Endothelial cell of umbilical vein (primary cell): ENCODE results near the gene LRCH2.

Experiments used
- CTCF ChIP-seq, 2 donors: IDR thresholded peaks; 1 replicate in 1 of 2; 2 replicates in 1 of 2; pipeline ENCODE4 v1.5.1; 2011; ENCODE audit warnings: low read length in 2 of 2, mild to moderate bottlenecking in 2 of 2, moderate library complexity in 2 of 2, control low read depth in 1 of 2, inconsistent platforms in 1 of 2, low read depth in 1 of 2; ENCODE audit not compliant: insufficient read depth in 1 of 2; ENCODE audit errors: extremely low read depth in 1 of 2
- EZH2 ChIP-seq: IDR thresholded peaks from 2 replicates; pipeline ENCODE4 v1.6.1; 2012; ENCODE audit warnings: borderline replicate concordance, low read depth, mild to moderate bottlenecking, moderate library complexity, low read length, inconsistent platforms; ENCODE audit not compliant: severe bottlenecking
- GATA2 ChIP-seq: IDR thresholded peaks from 2 replicates; pipeline ENCODE4 v1.7.0; 2011; ENCODE audit warnings: low read depth, mild to moderate bottlenecking, moderate library complexity, mixed read lengths, low read length; ENCODE audit not compliant: insufficient read length, insufficient read depth
- MAX ChIP-seq: IDR thresholded peaks from 2 replicates; pipeline ENCODE4 v1.6.1; 2011; ENCODE audit not compliant: insufficient read depth, insufficient read length
- MYC ChIP-seq: IDR thresholded peaks from one replicate; pipeline ENCODE4 v1.6.1; 2011; ENCODE audit warnings: mild to moderate bottlenecking, low read depth, low read length
- POLR2A ChIP-seq: IDR thresholded peaks from 2 replicates; pipeline ENCODE4 v1.6.1; 2012; ENCODE audit warnings: low read depth, mild to moderate bottlenecking, control low read depth, low read length
- POLR2AphosphoS5 ChIP-seq: IDR thresholded peaks from 2 replicates; pipeline ENCODE4 v1.6.1; 2012; ENCODE audit warnings: low read depth, mild to moderate bottlenecking, control low read depth, low read length, moderate library complexity; ENCODE audit not compliant: insufficient read depth

- TF ChIP-seq CTCF (IDR thresholded peaks at IDR 0.05; ENCODE audit: extremely low read depth in 1 of 2, insufficient read depth in 1 of 2, low read depth in 1 of 2, low read length in 2 of 2) (no peak), POLR2AphosphoS5 (no peak), MAX (no peak), POLR2A (no peak), GATA2 (no peak), EZH2 (no peak), MYC (no peak)
These were observed at the start of gene LRCH2 for GRCh38 chrX:115233497-115234455.
